HepG2 (cell line): ENCODE data around the gene SMIM29. TPM values are rescaled to one million over a fixed set of nuclear protein-coding genes. Genes with fewer than 3 reads are reported as not detected.
A peak's percentile ranks its signal among the peaks of the same experiment; 100 is the strongest.

Source experiments
- CEBPB ChIP-seq: IDR thresholded peaks from 2 replicates; pipeline ENCODE4 v1.6.1; 2011; ENCODE audit warnings: low read depth, low read length, improper control_type of control experiment, borderline replicate concordance
- FOXO1 ChIP-seq: sonication (generic); formaldehyde crosslinking; IDR thresholded peaks from 2 replicates; pipeline ENCODE4 v1.4.0; 2020; ENCODE audit warnings: missing genetic modification reagents
- HMGA1 ChIP-seq: sonication (generic); formaldehyde crosslinking; conservative IDR thresholded peaks from 2 replicates; pipeline ENCODE4 v1.4.0; 2020; ENCODE audit warnings: missing genetic modification reagents
- MATR3 ChIP-seq: sonication (generic); formaldehyde crosslinking; IDR thresholded peaks from 2 replicates; pipeline ENCODE4 v1.4.0; 2020; ENCODE audit warnings: missing genetic modification reagents
- MEIS2 ChIP-seq: sonication (generic); formaldehyde crosslinking; IDR thresholded peaks from 2 replicates; pipeline ENCODE4 v1.9.0; 2021; ENCODE audit warnings: mild to moderate bottlenecking, missing genetic modification reagents
- MXI1 ChIP-seq: IDR thresholded peaks from 3 replicates; pipeline ENCODE4 v1.6.1; 2012; ENCODE audit warnings: low read depth, low read length, inconsistent platforms, borderline replicate concordance
- NFKBIZ ChIP-seq: IDR thresholded peaks from 2 replicates; pipeline ENCODE4 v1.6.1; 2018; ENCODE audit warnings: missing genetic modification reagents, missing compliant biosample characterization
- PBX3 ChIP-seq: sonication (generic); formaldehyde crosslinking; IDR thresholded peaks from 2 replicates; pipeline ENCODE4 v1.8.1; 2023; ENCODE audit warnings: missing genetic modification reagents, inconsistent platforms, borderline replicate concordance
- PRMT3 ChIP-seq: sonication (generic); formaldehyde crosslinking; IDR thresholded peaks from 2 replicates; pipeline ENCODE4 v1.8.1; 2022; ENCODE audit warnings: low read depth, mild to moderate bottlenecking, moderate library complexity, missing genetic modification reagents, borderline replicate concordance
- RARG ChIP-seq: sonication (generic); formaldehyde crosslinking; IDR thresholded peaks from 2 replicates; pipeline ENCODE4 v1.4.0; 2020; ENCODE audit warnings: low read depth, mild to moderate bottlenecking, missing genetic modification reagents
- REL ChIP-seq: sonication (generic); formaldehyde crosslinking; conservative IDR thresholded peaks from 2 replicates; pipeline ENCODE4 v1.8.0; 2022; ENCODE audit warnings: mild to moderate bottlenecking, missing genetic modification reagents, moderate library complexity
- SMARCE1 ChIP-seq: fragments of 450-650 bp; IDR thresholded peaks from 2 replicates; pipeline ENCODE4 v1.6.1; 2017; ENCODE audit warnings: borderline replicate concordance
- TCF7L2 ChIP-seq: IDR thresholded peaks from 2 replicates; pipeline ENCODE4 v1.6.1; 2011; ENCODE audit warnings: mild to moderate bottlenecking, low read depth, low read length, moderate library complexity
- TSC22D2 ChIP-seq: sonication (generic); formaldehyde crosslinking; IDR thresholded peaks from 2 replicates; pipeline ENCODE4 v1.5.1; 2020; ENCODE audit warnings: missing genetic modification reagents, mild to moderate bottlenecking, borderline replicate concordance
- ZFP36L1 ChIP-seq: sonication (generic); formaldehyde crosslinking; IDR thresholded peaks from 2 replicates; pipeline ENCODE4 v1.8.0; 2022; ENCODE audit warnings: mild to moderate bottlenecking, missing genetic modification reagents, moderate library complexity
- ZFYVE20 ChIP-seq: sonication (generic); formaldehyde crosslinking; IDR thresholded peaks from 2 replicates; pipeline ENCODE4 v1.8.0; 2023; ENCODE audit warnings: low read depth, mild to moderate bottlenecking, moderate library complexity, missing genetic modification reagents, borderline replicate concordance
- ZMYM2 ChIP-seq: sonication (generic); formaldehyde crosslinking; IDR thresholded peaks from 2 replicates; pipeline ENCODE4 v1.8.0; 2022; ENCODE audit warnings: mild to moderate bottlenecking, missing genetic modification reagents
- ZNF280B ChIP-seq: sonication (generic); formaldehyde crosslinking; IDR thresholded peaks from 2 replicates; pipeline ENCODE4 v1.5.0; 2020; ENCODE audit warnings: missing genetic modification reagents, mild to moderate bottlenecking, borderline replicate concordance
- ZNF503 ChIP-seq: sonication (generic); formaldehyde crosslinking; IDR thresholded peaks from 2 replicates; pipeline ENCODE4 v1.4.0; 2020; ENCODE audit warnings: missing genetic modification reagents
- ZNF567 ChIP-seq: sonication (generic); formaldehyde crosslinking; IDR thresholded peaks from 2 replicates; pipeline ENCODE4 v1.8.1; 2023; ENCODE audit warnings: mild to moderate bottlenecking, missing genetic modification reagents, borderline replicate concordance
- ZNF652 ChIP-seq: IDR thresholded peaks from 2 replicates; pipeline ENCODE4 v1.6.1; 2016; ENCODE audit warnings: low read depth, borderline replicate concordance
- polyA plus RNA-seq, 8 experiments: library from polyadenylated mRNA; depleted of rRNA in 3 of 8; stranded (reverse) in 7 of 8; unstranded in 1 of 8; fragments of >200 nt; fragmentation: Illumina TruSeq in 4 of 8; extraction: Trizol in 4 of 8; gene quantifications; 2 replicates each; pipeline versions ENCODE4 v1.2.1 to v1.2.3, GENCODE V29; 2011 to 2016; ENCODE audit warnings: low read depth in 4 of 8, missing spikeins in 1 of 8, mixed read lengths in 1 of 8; ENCODE audit not compliant: insufficient read depth in 1 of 8
- total RNA-seq, 5 experiments: library from RNA; depleted of rRNA; stranded (reverse); fragments of >200 nt; fragmentation: Illumina TruSeq; extraction: Trizol; gene quantifications; 2 replicates each; pipeline ENCODE4 v1.2.3, GENCODE V29; 2016; ENCODE audit warnings: low read depth in 1 of 5
- TF ChIP-seq, protein P1 (sequence below): sonication (generic); formaldehyde crosslinking; IDR thresholded peaks from 2 replicates; pipeline ENCODE4 v1.5.0; 2020; ENCODE audit warnings: missing genetic modification reagents
- TF ChIP-seq, protein P2 (sequence below): sonication (generic); formaldehyde crosslinking; conservative IDR thresholded peaks from 2 replicates; pipeline ENCODE4 v1.4.0; 2020; ENCODE audit warnings: missing genetic modification reagents

The SMIM29 gene
- total and polyA plus RNA-seq, 2 of the 13 experiments (the other 11 are each of a cell fraction or from before 2014, with no cell fraction given): 8.8 to 15.3 TPM

- TF ChIP-seq, protein P1, sequence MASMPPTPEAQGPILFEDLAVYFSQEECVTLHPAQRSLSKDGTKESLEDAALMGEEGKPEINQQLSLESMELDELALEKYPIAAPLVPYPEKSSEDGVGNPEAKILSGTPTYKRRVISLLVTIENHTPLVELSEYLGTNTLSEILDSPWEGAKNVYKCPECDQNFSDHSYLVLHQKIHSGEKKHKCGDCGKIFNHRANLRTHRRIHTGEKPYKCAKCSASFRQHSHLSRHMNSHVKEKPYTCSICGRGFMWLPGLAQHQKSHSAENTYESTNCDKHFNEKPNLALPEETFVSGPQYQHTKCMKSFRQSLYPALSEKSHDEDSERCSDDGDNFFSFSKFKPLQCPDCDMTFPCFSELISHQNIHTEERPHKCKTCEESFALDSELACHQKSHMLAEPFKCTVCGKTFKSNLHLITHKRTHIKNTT (CRISPR knock-in tag): no peak
- no peak; the same call in 1 of the 2 replicates for TF ChIP-seq NFKBIZ
- TF ChIP-seq MATR3 (CRISPR knock-in tag): no peak
- no peak for TF ChIP-seq ZNF280B (CRISPR knock-in tag)
- no peak for TF ChIP-seq TCF7L2
- no peak for TF ChIP-seq CEBPB
- no peak; the same call in 1 of the 2 replicates for TF ChIP-seq FOXO1 (CRISPR knock-in tag)
- 0 out of 2 replicates have a peak, but pooled peaks have one; percentile 77 for TF ChIP-seq RARG (CRISPR knock-in tag)
- no peak for TF ChIP-seq ZMYM2 (CRISPR knock-in tag)
- TF ChIP-seq REL (CRISPR knock-in tag): peak; percentile 68; the same call in 1 of the 2 replicates
- no peak for TF ChIP-seq HMGA1 (CRISPR knock-in tag)
- peak; percentile 92 for TF ChIP-seq MEIS2 (CRISPR knock-in tag)
- no peak for TF ChIP-seq ZNF652
- TF ChIP-seq ZNF503 (CRISPR knock-in tag): peak; percentile 35; the same call in 1 of the 2 replicates
- TF ChIP-seq, protein P2, sequence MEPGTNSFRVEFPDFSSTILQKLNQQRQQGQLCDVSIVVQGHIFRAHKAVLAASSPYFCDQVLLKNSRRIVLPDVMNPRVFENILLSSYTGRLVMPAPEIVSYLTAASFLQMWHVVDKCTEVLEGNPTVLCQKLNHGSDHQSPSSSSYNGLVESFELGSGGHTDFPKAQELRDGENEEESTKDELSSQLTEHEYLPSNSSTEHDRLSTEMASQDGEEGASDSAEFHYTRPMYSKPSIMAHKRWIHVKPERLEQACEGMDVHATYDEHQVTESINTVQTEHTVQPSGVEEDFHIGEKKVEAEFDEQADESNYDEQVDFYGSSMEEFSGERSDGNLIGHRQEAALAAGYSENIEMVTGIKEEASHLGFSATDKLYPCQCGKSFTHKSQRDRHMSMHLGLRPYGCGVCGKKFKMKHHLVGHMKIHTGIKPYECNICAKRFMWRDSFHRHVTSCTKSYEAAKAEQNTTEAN: no peak
- TF ChIP-seq SMARCE1: no peak
- TF ChIP-seq ZFP36L1 (CRISPR knock-in tag): peak; percentile 79; the same call in 1 of the 2 replicates
- TF ChIP-seq PBX3 (CRISPR knock-in tag): no peak
- no peak for TF ChIP-seq ZNF567
- no peak for TF ChIP-seq ZFYVE20
- peak; percentile 95; the same call in 2 of the 3 replicates for TF ChIP-seq MXI1
- no peak for TF ChIP-seq TSC22D2 (CRISPR knock-in tag)
- TF ChIP-seq PRMT3 (CRISPR knock-in tag): no peak
Measured at GRCh38 chr6:34248727-34249468, at the start of gene SMIM29 (continued).
